Fibroblast of villous mesenchyme (primary cell): ENCODE data around the gene NME7. TPM values are rescaled to one million over a fixed set of nuclear protein-coding genes. Genes with fewer than 3 reads are reported as not detected.

Experiments
- DNase-seq: peaks from one replicate; pipeline ENCODE4 v3.0.0-alpha.2; 2010; ENCODE audit warnings: low read depth
- H3K4me3 ChIP-seq: 2 replicates; pipeline ENCODE4 v1.5.1; 2011; ENCODE audit warnings: low read depth, mild to moderate bottlenecking, low read length
- CTCF ChIP-seq: IDR thresholded peaks from 2 replicates; pipeline ENCODE4 v1.5.1; 2012; ENCODE audit warnings: low read depth, mild to moderate bottlenecking, low read length; ENCODE audit not compliant: insufficient read depth
- total RNA-seq: library from RNA; depleted of rRNA; stranded (reverse); fragments of >200 nt; gene quantifications from 2 replicates; pipeline ENCODE4 v1.2.3, GENCODE V29; 2012

The NME7 gene
- total RNA-seq, 1 donor = 41.9 TPM

- no peak overlapping the region for H3K4me3 ChIP-seq
- TF ChIP-seq CTCF = no peak
- no peak for DNase-seq
Observed at GRCh38 chr1:169143346-169143745, 224.3 kb downstream of the NME7 start.

GRCh38 chr1:169142129-169142528 lies 225.5 kb downstream of the NME7 start:
- no peak for DNase-seq
- no peak for TF ChIP-seq CTCF

GRCh38 chr1:169141356-169141755 lies 226.2 kb downstream of the NME7 start:
- DNase-seq = no peak
- no peak for TF ChIP-seq CTCF
- H3K4me3 ChIP-seq = no peak overlapping the region

More at GRCh38 chr1:169142129-169142528, 225.5 kb downstream of the NME7 start:
- no peak overlapping the region for H3K4me3 ChIP-seq

GRCh38 chr1:169138866-169139670 lies 228.5 kb downstream of the NME7 start:
- TF ChIP-seq CTCF = no peak
- no peak overlapping the region for H3K4me3 ChIP-seq
- DNase-seq = no peak

GRCh38 chr1:169137357-169137756 lies 230.2 kb downstream of the NME7 start:
- no peak for DNase-seq
- no peak overlapping the region for H3K4me3 ChIP-seq
- no peak for TF ChIP-seq CTCF

GRCh38 chr1:169133801-169134502 lies 233.6 kb downstream of the NME7 start:
- no peak for DNase-seq
- TF ChIP-seq CTCF = peak; percentile 43
- H3K4me3 ChIP-seq = no peak overlapping the region
